HUES48 (cell line): ENCODE measurements around the gene BAHD1.

Experiments
- H3K27ac ChIP-seq: one replicate; pipeline ENCODE4 v1.7.0; 2013; ENCODE audit warnings: low read depth, low read length, inconsistent platforms
- H3K27me3 ChIP-seq: 2 replicates; pipeline ENCODE4 v1.6.1; 2013; ENCODE audit warnings: mild to moderate bottlenecking, low read length; ENCODE audit not compliant: control insufficient read depth, insufficient read depth
- H3K36me3 ChIP-seq: 2 replicates; pipeline ENCODE4 v1.6.1; 2013; ENCODE audit warnings: low read length; ENCODE audit not compliant: control insufficient read depth, insufficient read depth
- H3K4me1 ChIP-seq: 2 replicates; pipeline ENCODE4 v1.6.1; 2013; ENCODE audit warnings: mild to moderate bottlenecking, low read length; ENCODE audit not compliant: control insufficient read depth, insufficient read depth
- H3K4me3 ChIP-seq: 2 replicates; pipeline ENCODE4 v1.5.1; 2013; ENCODE audit warnings: mild to moderate bottlenecking, low read depth, low read length
- H3K9ac ChIP-seq: 2 replicates; pipeline ENCODE4 v1.6.1; 2013; ENCODE audit warnings: mild to moderate bottlenecking, low read depth, low read length, moderate library complexity
- H3K9me3 ChIP-seq: 2 replicates; pipeline ENCODE4 v1.6.1; 2013; ENCODE audit warnings: low read length; ENCODE audit not compliant: control insufficient read depth, insufficient read depth

The BAHD1 gene

GRCh38 chr15:40437752-40438687 lies 2.7 kb upstream of the BAHD1 start:
- H3K4me3 ChIP-seq, result peak overlapping the region; percentile 87
- peaks cover 47% of the 10 kb centered on the region for H3K4me1 ChIP-seq
- no peak overlapping the region for H3K9ac ChIP-seq
- no peaks in the 10 kb centered on the region for H3K36me3 ChIP-seq
- H3K27me3 ChIP-seq, result peaks cover 43% of the 10 kb centered on the region
- no peaks in the 10 kb centered on the region for H3K9me3 ChIP-seq
- H3K27ac ChIP-seq, result no peak overlapping the region

DNA sequence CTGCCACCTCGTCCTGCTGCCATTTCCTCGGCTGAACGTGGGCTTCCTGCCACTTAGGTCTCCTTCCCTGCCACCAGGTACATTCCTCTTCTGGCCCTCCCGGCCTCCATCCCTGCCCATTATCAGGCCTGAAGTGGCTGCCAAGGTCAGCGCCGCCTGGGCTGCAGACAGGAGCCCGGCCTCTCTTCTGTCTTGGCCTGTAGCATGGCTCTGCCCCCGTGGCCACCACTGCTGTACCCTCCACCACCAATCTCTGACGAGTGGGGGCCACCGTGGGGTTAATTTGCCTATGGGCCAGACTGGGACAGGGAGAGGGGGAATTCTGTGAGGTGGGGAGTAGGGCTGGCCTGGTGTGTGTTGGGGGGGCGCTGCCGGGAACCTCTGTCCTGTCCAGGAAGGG lies 2.0 kb upstream of the BAHD1 start:
- Histone ChIP-seq H3K27me3 (peaks cover 36% of the 10 kb centered on the region), H3K4me3 (peak overlapping the region; percentile 87), H3K4me1 (peaks cover 52% of the 10 kb centered on the region), H3K27ac (no peak overlapping the region), H3K36me3 (no peaks in the 10 kb centered on the region), H3K9ac (no peak overlapping the region; the same call in 1 of the 2 replicates), H3K9me3 (no peaks in the 10 kb centered on the region)

- Histone ChIP-seq H3K9me3 (no peaks in the 10 kb centered on the region), H3K27me3 (peaks cover 28% of the 10 kb centered on the region), H3K4me1 (peaks cover 60% of the 10 kb centered on the region), H3K27ac (peak overlapping the region; percentile 85), H3K9ac (peak overlapping the region; percentile 79), H3K36me3 (no peaks in the 10 kb centered on the region), H3K4me3 (peak overlapping the region; percentile 87)
Observed at GRCh38 chr15:40439461-40439959, 1.2 kb upstream of the BAHD1 start.

DNA sequence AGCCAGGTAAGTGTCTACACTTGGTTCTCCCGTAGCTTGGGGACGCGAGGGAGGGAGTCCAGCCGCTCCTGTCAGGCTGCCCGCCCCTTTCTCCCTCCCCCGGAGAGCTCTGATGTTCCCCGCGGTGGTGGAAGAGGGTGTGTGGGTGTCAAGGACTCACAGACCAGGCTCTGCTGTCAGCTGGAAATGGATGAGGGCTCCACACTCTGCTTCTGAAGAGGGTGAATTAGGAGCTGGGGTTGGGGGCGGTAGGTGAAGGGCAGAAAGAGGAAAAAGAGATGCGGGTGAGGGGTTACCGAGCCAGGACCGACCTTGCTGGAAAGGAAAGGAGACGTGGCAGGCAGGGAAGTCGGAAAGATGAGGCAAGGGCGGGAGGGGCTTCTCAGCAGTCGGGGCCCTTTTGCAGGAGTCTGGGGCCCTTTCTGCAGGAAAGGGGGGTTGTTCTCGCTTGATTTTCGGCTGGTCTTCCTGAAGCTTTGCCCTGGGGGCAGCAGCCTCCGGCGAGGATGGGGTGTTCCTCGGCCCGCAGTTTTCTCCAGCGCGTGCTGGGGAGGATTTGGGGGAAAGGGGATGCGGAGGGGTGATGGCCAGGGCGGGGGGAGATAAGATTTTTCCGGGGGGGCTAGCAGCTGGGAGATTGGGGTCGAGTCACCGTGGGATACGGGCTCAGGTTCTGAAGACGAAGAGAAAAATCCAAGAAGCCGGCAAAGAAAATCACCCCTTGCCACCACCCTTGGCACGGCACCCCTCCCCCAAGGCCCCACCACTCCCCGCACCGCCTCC lies 602 bp upstream of the BAHD1 start:
- peak overlapping the region; percentile 85 for H3K27ac ChIP-seq
- no peaks in the 10 kb centered on the region for H3K9me3 ChIP-seq
- no peaks in the 10 kb centered on the region for H3K36me3 ChIP-seq
- peaks cover 22% of the 10 kb centered on the region for H3K27me3 ChIP-seq
- H3K9ac ChIP-seq, result peak overlapping the region; percentile 79
- H3K4me1 ChIP-seq, result peaks cover 63% of the 10 kb centered on the region
- H3K4me3 ChIP-seq, result peak overlapping the region; percentile 87

DNA sequence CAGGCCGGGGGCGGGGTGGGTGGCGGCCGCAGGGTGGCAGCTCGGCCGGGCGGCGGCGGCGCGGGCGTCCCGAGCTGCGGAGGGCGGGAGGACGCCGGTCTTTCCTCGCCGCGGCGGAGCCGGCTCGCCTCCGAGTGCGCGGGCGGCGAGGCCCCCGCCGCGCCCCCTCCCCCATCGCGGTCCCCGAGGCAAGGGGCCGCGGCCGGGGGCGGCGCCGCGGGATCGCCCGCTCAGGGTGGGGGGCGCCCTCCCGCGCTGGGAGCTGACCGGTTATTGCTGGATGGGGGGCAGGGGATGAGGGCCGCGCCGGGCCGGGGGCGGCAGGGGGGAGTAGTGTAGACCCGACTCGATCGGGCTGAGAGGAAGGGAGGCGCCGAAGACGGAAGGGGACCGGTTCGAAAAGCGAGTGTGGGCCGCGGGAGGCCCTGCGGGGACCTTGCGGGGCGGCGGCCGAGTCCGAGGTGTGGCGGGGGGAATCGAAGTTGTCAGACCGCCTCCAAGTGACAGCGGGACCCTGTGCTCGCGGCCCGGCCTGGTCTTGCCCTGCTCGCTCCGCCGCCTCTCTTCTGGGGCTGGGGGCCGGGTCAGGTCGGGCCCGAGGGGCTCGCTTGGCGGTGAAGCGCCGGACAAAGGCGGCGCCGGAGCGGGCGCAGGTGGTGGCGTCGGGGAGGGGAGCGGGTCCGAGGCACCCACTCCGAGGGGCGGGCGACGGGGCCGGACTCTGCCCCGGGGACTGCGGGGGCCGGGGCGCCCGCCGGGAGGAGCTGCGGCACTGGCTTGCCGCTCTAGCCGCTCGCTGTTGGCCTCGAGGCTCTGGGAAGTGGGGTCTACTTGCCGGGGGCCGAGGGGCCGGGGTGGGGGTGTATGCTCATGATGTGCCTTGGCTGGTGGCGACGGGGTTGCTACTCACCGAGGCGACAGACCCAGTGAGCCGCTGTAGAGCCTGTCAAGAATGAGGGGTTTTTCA lies 1.1 kb downstream of the BAHD1 start:
- peak overlapping the region; percentile 58 for H3K9ac ChIP-seq
- H3K27me3 ChIP-seq, result peaks cover 10% of the 10 kb centered on the region; the same call in 1 of the 2 replicates
- H3K4me3 ChIP-seq, result peak overlapping the region; percentile 71
- no peaks in the 10 kb centered on the region for H3K9me3 ChIP-seq
- peak overlapping the region; percentile 85 for H3K27ac ChIP-seq
- peaks cover 9% of the 10 kb centered on the region; the same call in 1 of the 2 replicates for H3K36me3 ChIP-seq
- H3K4me1 ChIP-seq, result peaks cover 66% of the 10 kb centered on the region

DNA sequence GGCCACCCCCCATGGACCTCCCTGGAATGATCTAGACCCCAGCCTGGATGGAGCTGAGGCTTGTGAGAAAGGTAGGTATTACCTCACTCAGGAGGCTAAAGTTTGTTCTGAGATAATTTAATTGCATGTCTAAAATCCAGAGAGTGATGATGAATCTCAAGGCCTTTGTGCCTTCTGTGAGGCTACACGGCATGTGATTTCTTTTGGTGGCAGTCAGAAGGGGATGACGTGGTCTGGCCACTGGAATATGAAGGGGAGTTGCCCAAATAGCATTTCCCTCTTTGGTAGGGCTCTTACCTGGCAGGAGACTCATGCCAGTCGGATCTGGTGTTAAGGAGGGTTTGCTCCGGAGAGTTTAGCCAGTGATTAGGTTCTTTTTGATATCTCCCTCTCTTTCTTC lies 2.5 kb downstream of the BAHD1 start:
- Histone ChIP-seq H3K4me3 (no peak overlapping the region), H3K27ac (no peak overlapping the region), H3K27me3 (peaks cover 3% of the 10 kb centered on the region; the same call in 1 of the 2 replicates), H3K36me3 (peaks cover 10% of the 10 kb centered on the region), H3K9ac (no peak overlapping the region), H3K9me3 (no peaks in the 10 kb centered on the region), H3K4me1 (peaks cover 52% of the 10 kb centered on the region)

- Histone ChIP-seq H3K27me3 (no peaks in the 10 kb centered on the region), H3K4me1 (peaks cover 46% of the 10 kb centered on the region), H3K9me3 (no peaks in the 10 kb centered on the region), H3K9ac (no peak overlapping the region), H3K36me3 (peaks cover 14% of the 10 kb centered on the region), H3K27ac (no peak overlapping the region), H3K4me3 (no peak overlapping the region)
Observed at GRCh38 chr15:40443846-40444245, 3.1 kb downstream of the BAHD1 start.

- H3K9ac ChIP-seq, result no peak overlapping the region
- peaks cover 40% of the 10 kb centered on the region for H3K4me1 ChIP-seq
- no peaks in the 10 kb centered on the region for H3K9me3 ChIP-seq
- H3K27me3 ChIP-seq, result no peaks in the 10 kb centered on the region
- H3K27ac ChIP-seq, result no peak overlapping the region
- no peak overlapping the region for H3K4me3 ChIP-seq
- peaks cover 18% of the 10 kb centered on the region for H3K36me3 ChIP-seq
Observed at GRCh38 chr15:40444736-40445135, 4.0 kb downstream of the BAHD1 start.

DNA sequence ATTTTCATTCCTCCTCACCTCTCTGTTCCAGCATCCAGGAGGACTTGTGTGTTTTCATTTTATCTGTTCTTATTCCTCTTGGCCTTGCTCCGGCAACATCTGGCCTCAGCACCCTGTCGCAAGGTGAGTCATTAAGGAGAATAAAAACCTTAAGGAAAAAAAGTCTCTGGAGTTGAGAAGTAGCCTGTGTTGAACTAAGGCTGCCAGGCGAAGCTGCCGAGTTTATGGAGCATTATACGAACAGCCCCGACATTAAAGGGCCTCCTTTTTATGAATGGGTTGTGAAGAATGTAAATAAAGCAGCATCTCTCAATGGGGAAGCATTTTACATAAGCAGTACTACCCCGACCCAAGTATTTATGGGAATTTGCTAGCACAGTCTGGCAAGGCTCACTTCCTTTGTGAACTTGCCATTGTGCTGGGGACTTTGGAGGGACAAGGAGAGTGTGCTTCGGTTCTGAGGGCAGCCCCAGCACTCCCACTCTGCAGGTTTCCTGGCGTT lies 4.7 kb downstream of the BAHD1 start:
- Histone ChIP-seq H3K36me3 (peaks cover 18% of the 10 kb centered on the region), H3K4me1 (peaks cover 46% of the 10 kb centered on the region), H3K27ac (peak overlapping the region; percentile 78), H3K9me3 (no peaks in the 10 kb centered on the region), H3K4me3 (peak overlapping the region; percentile 31; the same call in 1 of the 2 replicates), H3K9ac (no peak overlapping the region), H3K27me3 (no peaks in the 10 kb centered on the region)

DNA sequence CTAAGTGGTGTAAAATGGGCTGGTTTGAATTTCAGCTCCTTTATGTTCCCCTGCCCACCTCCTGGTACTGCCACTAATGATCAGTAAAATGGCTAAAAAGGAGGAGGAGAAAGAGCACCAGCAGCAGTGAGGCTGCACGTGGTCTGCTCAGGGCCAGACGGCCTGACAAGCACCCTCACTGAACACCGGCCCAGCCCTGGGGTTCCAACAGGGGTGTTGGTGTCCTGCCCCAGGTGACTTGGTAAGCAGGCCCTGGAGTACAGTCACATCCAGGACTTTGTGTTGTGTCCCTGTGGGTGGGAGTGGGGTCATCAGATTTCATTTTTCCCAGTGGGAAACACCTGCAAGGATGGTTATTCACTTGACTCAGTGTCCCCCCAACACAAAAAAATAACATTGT lies 5.4 kb downstream of the BAHD1 start:
- no peak overlapping the region for H3K9ac ChIP-seq

More for the DNA sequence above, 5.4 kb downstream of the BAHD1 start:
- H3K27me3 ChIP-seq, result no peaks in the 10 kb centered on the region
- H3K36me3 ChIP-seq, result peaks cover 18% of the 10 kb centered on the region
- H3K9me3 ChIP-seq, result no peaks in the 10 kb centered on the region
- H3K27ac ChIP-seq, result peak overlapping the region; percentile 78
- peaks cover 50% of the 10 kb centered on the region for H3K4me1 ChIP-seq
- no peak overlapping the region for H3K4me3 ChIP-seq
